Neutrophil (primary cell): ENCODE measurements around the gene LMCD1.

Experiments used
- H3K27ac ChIP-seq: fragments of 200-600 bp; sonication (generic); 2 replicates; pipeline ENCODE4 v1.5.1; 2016; ENCODE audit warnings: mild to moderate bottlenecking, moderate library complexity
- H3K27me3 ChIP-seq: fragments of 200-600 bp; sonication (generic); 2 replicates; pipeline ENCODE4 v1.6.0; 2016; ENCODE audit warnings: mild to moderate bottlenecking
- H3K36me3 ChIP-seq: fragments of 200-600 bp; sonication (generic); 2 replicates; pipeline ENCODE4 v1.5.1; 2017
- H3K4me1 ChIP-seq, 2 experiments: fragments of 200-600 bp in 1 of 2; sonication (generic) in 1 of 2; 1 replicate in 1 of 2; 2 replicates in 1 of 2; pipeline versions ENCODE4 v1.5.1 to v1.6.1; 2013 to 2016; ENCODE audit warnings: low read depth in 1 of 2, low read length in 1 of 2, mild to moderate bottlenecking in 1 of 2, moderate library complexity in 1 of 2; ENCODE audit not compliant: control insufficient read depth in 1 of 2, insufficient read depth in 1 of 2
- H3K4me3 ChIP-seq, 2 experiments: fragments of 200-600 bp in 1 of 2; sonication (generic) in 1 of 2; 1 replicate in 1 of 2; 2 replicates in 1 of 2; pipeline ENCODE4 v1.5.1; 2013 to 2016; ENCODE audit warnings: low read depth in 1 of 2, low read length in 1 of 2, mild to moderate bottlenecking in 1 of 2, moderate library complexity in 1 of 2
- H3K9me3 ChIP-seq: fragments of 200-600 bp; sonication (generic); 2 replicates; pipeline ENCODE4 v1.5.1; 2016
- CTCF ChIP-seq: fragments of 200-600 bp; sonication (generic); IDR thresholded peaks from 2 replicates; pipeline ENCODE4 v1.5.1; 2016; ENCODE audit warnings: antibody characterized with exemption

The LMCD1 gene

GRCh38 chr3:8560366-8561007, 58.9 kb downstream of the LMCD1 start:
- Histone ChIP-seq H3K36me3 (no peaks in the 10 kb centered on the region), H3K9me3 (no peaks in the 10 kb centered on the region), H3K27ac (no peak overlapping the region), H3K27me3 (no peaks in the 10 kb centered on the region), H3K4me1 (no peaks in the 10 kb centered on the region), H3K4me3 (no peak overlapping the region)
- no peak for TF ChIP-seq CTCF

GRCh38 chr3:8561370-8561769, 59.7 kb downstream of the LMCD1 start:
- H3K4me3 ChIP-seq: no peak overlapping the region
- no peak overlapping the region for H3K27ac ChIP-seq
- no peaks in the 10 kb centered on the region for H3K4me1 ChIP-seq
- no peak for TF ChIP-seq CTCF
- no peaks in the 10 kb centered on the region for H3K36me3 ChIP-seq
- H3K9me3 ChIP-seq: no peaks in the 10 kb centered on the region
- H3K27me3 ChIP-seq: no peaks in the 10 kb centered on the region

GRCh38 chr3:8562081-8562595, 60.5 kb downstream of the LMCD1 start:
- H3K9me3 ChIP-seq: no peaks in the 10 kb centered on the region
- no peak overlapping the region for H3K4me3 ChIP-seq
- no peaks in the 10 kb centered on the region for H3K4me1 ChIP-seq
- H3K27me3 ChIP-seq: no peaks in the 10 kb centered on the region
- H3K36me3 ChIP-seq: no peaks in the 10 kb centered on the region
- no peak overlapping the region for H3K27ac ChIP-seq
- TF ChIP-seq CTCF: no peak

GRCh38 chr3:8563146-8563545, 61.5 kb downstream of the LMCD1 start:
- Histone ChIP-seq H3K27ac (no peak overlapping the region), H3K4me3 (no peak overlapping the region), H3K4me1 (no peaks in the 10 kb centered on the region), H3K9me3 (no peaks in the 10 kb centered on the region), H3K36me3 (no peaks in the 10 kb centered on the region), H3K27me3 (no peaks in the 10 kb centered on the region)
- no peak for TF ChIP-seq CTCF

- no peaks in the 10 kb centered on the region for H3K4me1 ChIP-seq
- H3K36me3 ChIP-seq: no peaks in the 10 kb centered on the region
- H3K4me3 ChIP-seq: no peak overlapping the region
- no peaks in the 10 kb centered on the region for H3K9me3 ChIP-seq
- H3K27ac ChIP-seq: no peak overlapping the region
- no peak for TF ChIP-seq CTCF
- H3K27me3 ChIP-seq: no peaks in the 10 kb centered on the region
These were observed 62.0 kb downstream of the LMCD1 start for GRCh38 chr3:8563597-8563996.
